ENCODE results near the gene MVK.

DNA sequence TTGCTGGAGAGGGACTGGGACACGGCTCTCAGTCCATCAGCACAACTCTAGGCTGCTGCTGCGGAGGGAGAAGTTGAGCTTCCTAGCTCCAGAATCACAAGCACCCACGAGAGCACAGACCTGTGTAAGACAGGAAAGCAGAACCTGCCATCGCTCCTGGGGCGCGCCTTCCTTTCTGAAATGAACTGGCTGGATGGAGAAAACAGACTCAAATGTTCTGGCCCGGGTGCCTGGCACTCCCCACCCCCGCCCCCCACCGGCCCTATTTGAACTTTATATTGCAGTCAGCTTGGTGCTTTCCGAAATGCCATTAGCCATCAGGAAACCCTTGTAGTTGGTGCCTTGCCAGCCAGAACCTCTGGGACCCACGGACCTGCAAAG lies 23.8 kb downstream of the MVK start:
- no peak for TF ChIP-seq CTCF (IDR thresholded peaks at IDR 0.05)
- no peak for TF ChIP-seq POLR2A (IDR thresholded peaks at IDR 0.05)
- no peak for TF ChIP-seq EP300 (IDR thresholded peaks at IDR 0.05)
